Loucy (cell line): Measurements from ENCODE around the gene FAM210A.

Source experiments
- CTCF ChIP-seq: fragments of 200-600 bp; sonication (generic); conservative IDR thresholded peaks from 2 replicates; pipeline ENCODE4 v1.5.1; 2014; ENCODE audit warnings: mild to moderate bottlenecking, antibody characterized with exemption, low read length
- EZH2phosphoT487 ChIP-seq: fragments of 200-600 bp; IDR thresholded peaks from 2 replicates; pipeline ENCODE4 v1.6.1; 2018; ENCODE audit warnings: antibody characterized with exemption, mild to moderate bottlenecking, moderate library complexity, borderline replicate concordance

DNA sequence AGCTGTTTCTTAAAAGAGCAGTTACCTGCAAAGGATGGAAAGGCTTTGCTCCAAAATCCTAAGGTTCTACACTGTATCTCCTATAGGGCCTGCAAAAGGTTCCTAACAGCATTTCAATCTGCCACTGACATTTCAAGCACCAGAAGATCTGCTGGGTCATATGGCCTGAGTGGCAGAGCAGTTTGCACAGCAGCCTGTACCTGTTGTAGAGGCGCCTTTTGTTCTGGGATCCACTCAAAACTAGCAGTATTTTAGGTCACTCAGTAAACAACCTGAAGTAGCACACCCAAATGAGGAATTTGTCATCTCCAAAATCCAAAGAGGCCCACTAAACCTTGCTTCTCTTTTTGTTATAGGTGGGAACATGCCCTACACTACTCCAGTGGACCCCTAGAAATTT is 6.2 kb downstream of the FAM210A start:
- TF ChIP-seq CTCF (no peak), EZH2phosphoT487 (no peak)
